Tibial nerve (tissue), 4 donors: ENCODE measurements around the gene AOPEP. TPM values are rescaled to one million over a fixed set of nuclear protein-coding genes. Genes with fewer than 3 reads are reported as not detected.
"Not testable (repeated sequence)": the region's sequence is repeated elsewhere in the genome, so short reads cannot be mapped to it uniquely, and the experiment has no call there.

Experiments used
- DNase-seq, 2 donors: peaks; one replicate each; pipeline ENCODE4 v3.0.0-alpha.2; 2019; ENCODE audit warnings: low spot score in 2 of 2
- H3K27ac ChIP-seq, 4 donors: fragments of 200-600 bp; sonication (generic) in 3 of 4; one replicate each; pipeline ENCODE4 v1.5.1; 2017 to 2019; ENCODE audit warnings: mild to moderate bottlenecking in 1 of 4
- H3K27me3 ChIP-seq, 2 donors: fragments of 200-600 bp; sonication (generic) in 1 of 2; one replicate each; pipeline versions ENCODE4 v1.5.1 to v1.6.0; 2017 to 2019
- H3K36me3 ChIP-seq, 3 donors: fragments of 200-600 bp; sonication (generic); one replicate each; pipeline ENCODE4 v1.5.1; 2018 to 2019
- H3K4me1 ChIP-seq, 4 donors: fragments of 200-600 bp; sonication (generic) in 3 of 4; one replicate each; pipeline ENCODE4 v1.5.1; 2017 to 2019
- H3K4me3 ChIP-seq, 4 donors: fragments of 200-600 bp; sonication (generic) in 3 of 4; one replicate each; pipeline ENCODE4 v1.5.1; 2017 to 2019; ENCODE audit warnings: mild to moderate bottlenecking in 1 of 4, moderate library complexity in 1 of 4
- H3K9me3 ChIP-seq, 4 donors: fragments of 200-600 bp; sonication (generic) in 3 of 4; one replicate each; pipeline ENCODE4 v1.5.1; 2017 to 2019
- EP300 ChIP-seq, 2 donors: sonication (generic); formaldehyde crosslinking; IDR thresholded peaks; one replicate each; pipeline ENCODE4 v1.6.1; 2017; ENCODE audit warnings: antibody characterized with exemption in 2 of 2, mild to moderate bottlenecking in 1 of 2
- POLR2A ChIP-seq, 2 donors: fragments of 450-650 bp; IDR thresholded peaks; one replicate each; pipeline ENCODE4 v1.6.1; 2017; ENCODE audit warnings: antibody characterized with exemption in 2 of 2, mild to moderate bottlenecking in 2 of 2, moderate library complexity in 2 of 2
- WGBS, 2 donors: methylation state at CpG; one replicate each; pipeline ENCODE4 v1.1.5; 2018; 5-methylcytosine and 5-hydroxymethylcytosine counted together
- total RNA-seq, 4 donors: library from RNA; depleted of rRNA; stranded (reverse); fragments of >200 nt; gene quantifications; one replicate each; pipeline ENCODE4 v1.1.0, GENCODE V29; 2016
- TF ChIP-seq, protein P1 (sequence below), 5 experiments: fragments of 200-600 bp in 3 of 5; fragments of 450-650 bp in 2 of 5; sonication (generic) in 3 of 5; IDR thresholded peaks; one replicate each; pipeline ENCODE4 v1.5.1; 2016 to 2019; ENCODE audit warnings: antibody characterized with exemption in 5 of 5, mild to moderate bottlenecking in 3 of 5, moderate library complexity in 2 of 5

AOPEP gene
- total RNA-seq, 4 donors from 2014 or later = 236 to 323 (median 265) TPM

DNA sequence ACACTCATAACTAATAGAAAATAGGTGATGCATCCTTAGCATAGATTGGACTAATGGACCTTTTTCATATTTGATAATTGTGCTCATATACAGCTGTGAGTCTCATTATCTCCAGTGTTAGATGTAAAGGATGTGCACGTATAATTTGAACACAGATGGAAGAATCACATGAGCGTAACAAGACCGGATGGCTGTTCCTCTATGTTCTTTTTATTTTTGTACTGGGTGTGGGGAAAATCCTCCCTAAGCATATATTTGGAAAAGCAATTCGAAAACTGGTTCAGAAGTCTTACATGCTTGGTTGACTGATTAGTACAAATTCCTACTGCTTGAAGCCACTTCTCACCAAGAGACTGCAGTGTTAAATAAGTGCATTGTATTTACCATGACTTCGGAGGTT, 230.2 kb downstream of the AOPEP start:
- no peak for DNase-seq
- H3K4me3 ChIP-seq = no peak overlapping the region
- TF ChIP-seq, protein P1, sequence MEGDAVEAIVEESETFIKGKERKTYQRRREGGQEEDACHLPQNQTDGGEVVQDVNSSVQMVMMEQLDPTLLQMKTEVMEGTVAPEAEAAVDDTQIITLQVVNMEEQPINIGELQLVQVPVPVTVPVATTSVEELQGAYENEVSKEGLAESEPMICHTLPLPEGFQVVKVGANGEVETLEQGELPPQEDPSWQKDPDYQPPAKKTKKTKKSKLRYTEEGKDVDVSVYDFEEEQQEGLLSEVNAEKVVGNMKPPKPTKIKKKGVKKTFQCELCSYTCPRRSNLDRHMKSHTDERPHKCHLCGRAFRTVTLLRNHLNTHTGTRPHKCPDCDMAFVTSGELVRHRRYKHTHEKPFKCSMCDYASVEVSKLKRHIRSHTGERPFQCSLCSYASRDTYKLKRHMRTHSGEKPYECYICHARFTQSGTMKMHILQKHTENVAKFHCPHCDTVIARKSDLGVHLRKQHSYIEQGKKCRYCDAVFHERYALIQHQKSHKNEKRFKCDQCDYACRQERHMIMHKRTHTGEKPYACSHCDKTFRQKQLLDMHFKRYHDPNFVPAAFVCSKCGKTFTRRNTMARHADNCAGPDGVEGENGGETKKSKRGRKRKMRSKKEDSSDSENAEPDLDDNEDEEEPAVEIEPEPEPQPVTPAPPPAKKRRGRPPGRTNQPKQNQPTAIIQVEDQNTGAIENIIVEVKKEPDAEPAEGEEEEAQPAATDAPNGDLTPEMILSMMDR (IDR thresholded peaks at IDR 0.05) = no peak
- TF ChIP-seq EP300 (IDR thresholded peaks at IDR 0.05) (no peak), POLR2A (IDR thresholded peaks at IDR 0.05) (no peak)
- WGBS, 2 donors = 81 to 87% methylated on average over 5 of the region's 5 CpGs
- H3K4me1 ChIP-seq = peaks cover 0 to 18% (median 13%) of the 10 kb centered on the region in 4 donors
- no peaks in the 10 kb centered on the region for H3K9me3 ChIP-seq
- H3K36me3 ChIP-seq = peaks cover 0 to 17% (median 0%) of the 10 kb centered on the region in 3 donors
- H3K27me3 ChIP-seq = no peaks in the 10 kb centered on the region
- no peak overlapping the region for H3K27ac ChIP-seq

GRCh38 chr9:94960964-94961363, 234.5 kb downstream of the AOPEP start:
- no peak for DNase-seq
- Histone ChIP-seq H3K27ac (no peak overlapping the region), H3K9me3 (no peaks in the 10 kb centered on the region), H3K4me3 (no peak overlapping the region), H3K36me3 (peaks cover 0 to 15% (median 0%) of the 10 kb centered on the region in 3 donors), H3K4me1 (peaks cover 0 to 6% (median 0%) of the 10 kb centered on the region in 4 donors), H3K27me3 (no peaks in the 10 kb centered on the region)
- WGBS, 2 donors = 79 to 80% methylated on average over 5 of the region's 5 CpGs
- TF ChIP-seq, protein P1 (IDR thresholded peaks at IDR 0.05) = no peak
- TF ChIP-seq POLR2A (IDR thresholded peaks at IDR 0.05) (no peak), EP300 (IDR thresholded peaks at IDR 0.05) (no peak)

DNA sequence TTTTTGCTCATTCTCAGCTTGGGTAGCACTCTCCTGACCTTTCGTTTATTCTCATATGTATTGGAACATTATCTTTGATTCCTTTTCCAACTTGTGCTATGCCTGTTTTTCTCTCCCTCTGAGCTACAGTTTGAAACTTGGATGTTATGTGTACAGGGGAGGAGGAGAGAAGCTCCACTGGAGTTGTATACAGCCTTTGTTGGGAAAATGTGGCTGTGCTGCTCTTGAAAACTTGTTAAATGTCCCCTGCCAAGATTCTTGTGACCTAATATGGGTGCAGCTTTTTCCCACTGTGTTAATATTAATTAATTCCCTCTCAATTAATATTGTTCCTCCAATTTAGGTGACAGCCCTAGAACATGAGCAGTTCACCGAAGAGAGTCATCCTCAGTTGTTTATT, 235.4 kb downstream of the AOPEP start:
- Histone ChIP-seq H3K4me1 (peaks cover 0 to 6% (median 0%) of the 10 kb centered on the region in 4 donors), H3K9me3 (no peaks in the 10 kb centered on the region), H3K36me3 (peaks cover 0 to 6% (median 0%) of the 10 kb centered on the region in 3 donors), H3K4me3 (no peak overlapping the region), H3K27me3 (no peaks in the 10 kb centered on the region), H3K27ac (peak overlapping the region in 2 of 4 donors; percentile 50 to 73)
- TF ChIP-seq, protein P1 (IDR thresholded peaks at IDR 0.05) = no peak
- TF ChIP-seq POLR2A (IDR thresholded peaks at IDR 0.05) = no peak
- no peak for TF ChIP-seq EP300 (IDR thresholded peaks at IDR 0.05)
- DNase-seq = no peak
- WGBS, 2 donors = 61 to 71% methylated on average over 2 of the region's 2 CpGs

- 90% methylated on average over 5 of the region's 5 CpGs for WGBS, 2 donors
- H3K9me3 ChIP-seq, H3K36me3 ChIP-seq, H3K4me1 ChIP-seq, H3K27ac ChIP-seq, DNase-seq, H3K27me3 ChIP-seq, H3K4me3 ChIP-seq: not testable (repeated sequence)
Measured at GRCh38 chr9:94965631-94966030, 239.1 kb downstream of the AOPEP start.

DNA sequence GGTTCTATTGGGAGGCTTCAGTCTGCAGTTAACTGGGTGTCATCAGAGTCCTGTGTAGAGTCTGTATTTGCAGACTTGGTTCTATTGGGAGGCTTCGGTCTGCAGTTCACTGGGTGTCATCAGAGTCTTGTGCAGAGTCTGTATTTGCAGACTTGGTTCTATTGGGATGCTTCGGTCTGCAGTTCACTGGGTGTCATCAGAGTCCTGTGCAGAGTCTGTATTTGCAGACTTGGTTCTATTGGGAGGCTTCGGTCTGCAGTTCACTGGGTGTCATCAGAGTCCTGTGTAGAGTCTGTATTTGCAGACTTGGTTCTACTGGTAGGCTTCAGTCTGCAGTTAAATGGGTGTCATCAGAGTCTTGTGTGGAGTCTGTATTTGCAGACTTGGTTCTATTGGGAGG, 239.5 kb downstream of the AOPEP start:
- not testable (repeated sequence) for H3K27ac ChIP-seq, H3K4me3 ChIP-seq, H3K27me3 ChIP-seq, DNase-seq, H3K9me3 ChIP-seq, H3K4me1 ChIP-seq, H3K36me3 ChIP-seq
- WGBS, 2 donors = 98 to 100% methylated on average over 3 of the region's 3 CpGs

DNA sequence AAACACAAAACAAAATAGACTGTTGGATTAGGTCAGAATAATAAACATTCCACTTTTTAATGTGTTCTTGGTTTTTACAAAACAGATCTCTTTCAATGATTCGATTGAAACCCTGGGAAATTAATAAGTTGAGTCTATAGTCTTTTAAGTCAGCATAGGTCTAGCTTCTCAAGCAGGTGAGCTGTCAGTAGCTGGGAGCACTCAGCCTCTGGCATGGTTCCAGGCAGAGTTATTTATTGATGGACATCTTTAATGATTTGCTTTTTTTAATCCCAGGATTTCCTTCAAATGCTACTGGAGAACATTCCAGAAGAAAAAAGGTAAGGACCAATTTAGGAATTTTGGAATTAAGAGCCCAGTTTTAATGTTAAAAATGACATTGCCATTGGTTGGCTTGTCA, 241.0 kb downstream of the AOPEP start:
- 92 to 95% methylated on average over 1 of the region's 1 CpG for WGBS, 2 donors
- TF ChIP-seq POLR2A (IDR thresholded peaks at IDR 0.05) (no peak), EP300 (IDR thresholded peaks at IDR 0.05) (no peak)
- TF ChIP-seq, protein P1 (IDR thresholded peaks at IDR 0.05) = no peak
- no peak overlapping the region for H3K4me3 ChIP-seq
- H3K4me1 ChIP-seq = peaks cover 0 to 10% (median 0%) of the 10 kb centered on the region in 4 donors
- peaks cover 0 to 5% (median 0%) of the 10 kb centered on the region in 3 donors for H3K36me3 ChIP-seq
- no peaks in the 10 kb centered on the region for H3K9me3 ChIP-seq
- DNase-seq = no peak
- H3K27ac ChIP-seq = no peak overlapping the region
- H3K27me3 ChIP-seq = no peaks in the 10 kb centered on the region
